GM10266 (cell line): ENCODE data around the gene AAK1.

Source experiments
- DNase-seq: peaks from one replicate; pipeline ENCODE4 v3.0.0; 2012; ENCODE audit errors: extremely low spot score
- TF ChIP-seq, protein P1 (sequence below): IDR thresholded peaks from 2 replicates; pipeline ENCODE4 v1.5.1; 2012; ENCODE audit warnings: mild to moderate bottlenecking, low read depth; ENCODE audit not compliant: control insufficient read depth, insufficient read depth; ENCODE audit errors: missing control alignments

AAK1 gene

DNA sequence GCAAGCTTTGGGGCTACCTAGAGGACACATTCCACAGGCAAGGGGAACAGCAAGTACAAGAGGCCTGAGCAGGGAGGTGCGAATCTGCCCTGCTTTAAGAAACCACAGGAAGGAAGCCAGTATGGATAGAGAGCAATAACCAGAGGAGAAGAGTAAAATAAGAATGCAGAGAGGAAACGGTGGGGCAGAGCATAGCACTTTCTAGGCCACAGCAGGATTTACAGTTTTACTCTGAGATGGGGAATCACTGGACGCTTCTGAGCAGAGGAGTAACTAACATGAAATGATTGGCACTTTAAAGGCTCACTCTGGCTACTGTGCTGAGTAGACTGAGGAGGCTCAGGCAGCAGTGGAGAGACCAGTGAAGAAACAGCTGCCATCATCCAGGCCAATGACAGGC, 23.8 kb downstream of the AAK1 start:
- TF ChIP-seq, protein P1, sequence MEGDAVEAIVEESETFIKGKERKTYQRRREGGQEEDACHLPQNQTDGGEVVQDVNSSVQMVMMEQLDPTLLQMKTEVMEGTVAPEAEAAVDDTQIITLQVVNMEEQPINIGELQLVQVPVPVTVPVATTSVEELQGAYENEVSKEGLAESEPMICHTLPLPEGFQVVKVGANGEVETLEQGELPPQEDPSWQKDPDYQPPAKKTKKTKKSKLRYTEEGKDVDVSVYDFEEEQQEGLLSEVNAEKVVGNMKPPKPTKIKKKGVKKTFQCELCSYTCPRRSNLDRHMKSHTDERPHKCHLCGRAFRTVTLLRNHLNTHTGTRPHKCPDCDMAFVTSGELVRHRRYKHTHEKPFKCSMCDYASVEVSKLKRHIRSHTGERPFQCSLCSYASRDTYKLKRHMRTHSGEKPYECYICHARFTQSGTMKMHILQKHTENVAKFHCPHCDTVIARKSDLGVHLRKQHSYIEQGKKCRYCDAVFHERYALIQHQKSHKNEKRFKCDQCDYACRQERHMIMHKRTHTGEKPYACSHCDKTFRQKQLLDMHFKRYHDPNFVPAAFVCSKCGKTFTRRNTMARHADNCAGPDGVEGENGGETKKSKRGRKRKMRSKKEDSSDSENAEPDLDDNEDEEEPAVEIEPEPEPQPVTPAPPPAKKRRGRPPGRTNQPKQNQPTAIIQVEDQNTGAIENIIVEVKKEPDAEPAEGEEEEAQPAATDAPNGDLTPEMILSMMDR: no peak
- peak; percentile 57 for DNase-seq

DNA sequence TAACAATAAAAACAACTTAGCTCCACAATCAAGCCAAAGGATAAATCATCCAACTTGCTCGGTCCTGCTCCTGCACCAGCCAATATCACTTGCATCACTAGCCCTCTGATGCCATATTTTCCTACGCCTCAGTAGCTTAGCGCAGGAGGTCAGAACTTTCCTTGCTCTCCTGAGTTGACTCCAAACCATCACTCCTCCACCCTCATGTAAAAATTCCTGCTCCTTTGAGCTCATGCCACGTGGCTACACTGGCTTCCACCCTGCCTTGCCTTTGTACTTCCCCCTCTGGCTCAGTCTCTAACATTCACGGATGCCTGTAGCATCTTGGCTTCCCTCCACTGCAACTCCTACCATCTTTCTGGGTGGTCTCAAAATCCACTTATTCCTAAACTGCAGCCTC, 25.2 kb downstream of the AAK1 start:
- TF ChIP-seq, protein P1: no peak
- no peak for DNase-seq

DNA sequence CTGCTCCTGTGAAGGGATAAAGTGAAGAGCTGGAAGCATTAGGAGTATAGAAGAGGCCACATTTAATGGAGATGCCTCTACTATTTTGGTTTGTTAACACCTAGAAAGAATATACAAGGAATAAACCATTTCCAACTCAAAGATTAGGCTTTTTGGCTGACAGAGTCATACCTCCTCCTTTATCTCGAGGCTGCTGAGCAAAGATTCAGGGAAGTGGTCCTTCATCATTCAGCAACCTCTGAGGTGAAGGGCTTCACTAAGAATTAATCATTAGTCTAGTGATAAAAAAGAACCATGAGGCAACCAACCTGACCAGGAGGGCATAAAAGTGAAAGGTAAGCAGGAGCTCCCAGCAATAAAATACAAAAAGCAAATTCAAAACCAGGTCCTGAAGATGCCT, 25.8 kb downstream of the AAK1 start:
- TF ChIP-seq, protein P1: no peak

DNA sequence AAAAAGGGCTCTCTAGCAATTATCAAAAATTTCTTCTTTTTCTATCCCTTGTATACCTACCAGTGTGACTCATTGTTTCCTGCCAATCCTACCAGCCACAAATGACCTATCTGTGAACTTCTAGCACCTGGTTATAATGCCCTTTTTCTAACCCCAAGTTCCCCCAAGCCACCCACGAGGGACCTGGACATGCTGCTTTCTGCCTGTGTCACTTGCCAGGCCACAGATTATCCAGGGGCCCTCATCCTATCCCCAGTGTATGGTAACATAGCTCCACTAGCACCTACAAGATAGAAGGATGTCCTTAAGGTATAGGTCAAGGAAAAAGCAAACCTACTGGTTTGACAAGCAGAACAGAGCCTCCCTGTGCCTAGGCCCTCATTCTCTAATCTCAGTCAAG, 26.8 kb downstream of the AAK1 start:
- TF ChIP-seq, protein P1: no peak
- DNase-seq: no peak

More for the DNA sequence above, 25.8 kb downstream of the AAK1 start:
- no peak for DNase-seq

DNA sequence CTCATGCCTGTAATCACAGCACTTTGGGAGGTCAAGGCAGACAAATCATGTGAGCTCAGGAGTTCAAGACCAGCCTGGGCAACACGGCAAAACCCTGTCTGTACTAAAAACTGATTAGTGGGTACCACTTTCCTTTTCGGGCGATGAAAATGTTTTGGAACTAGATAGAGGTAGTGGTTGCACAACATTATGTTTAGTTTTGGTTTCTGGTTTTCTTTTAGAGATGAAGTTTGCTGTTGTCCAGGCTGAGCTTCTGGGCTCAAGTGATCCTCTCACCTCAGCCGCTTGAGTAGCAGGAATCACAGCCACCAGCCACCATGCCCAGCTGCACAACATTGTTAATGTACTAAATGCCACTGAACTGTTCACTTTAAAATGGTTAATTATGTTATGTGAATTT, 27.6 kb downstream of the AAK1 start:
- TF ChIP-seq, protein P1: no peak
- DNase-seq: no peak

DNA sequence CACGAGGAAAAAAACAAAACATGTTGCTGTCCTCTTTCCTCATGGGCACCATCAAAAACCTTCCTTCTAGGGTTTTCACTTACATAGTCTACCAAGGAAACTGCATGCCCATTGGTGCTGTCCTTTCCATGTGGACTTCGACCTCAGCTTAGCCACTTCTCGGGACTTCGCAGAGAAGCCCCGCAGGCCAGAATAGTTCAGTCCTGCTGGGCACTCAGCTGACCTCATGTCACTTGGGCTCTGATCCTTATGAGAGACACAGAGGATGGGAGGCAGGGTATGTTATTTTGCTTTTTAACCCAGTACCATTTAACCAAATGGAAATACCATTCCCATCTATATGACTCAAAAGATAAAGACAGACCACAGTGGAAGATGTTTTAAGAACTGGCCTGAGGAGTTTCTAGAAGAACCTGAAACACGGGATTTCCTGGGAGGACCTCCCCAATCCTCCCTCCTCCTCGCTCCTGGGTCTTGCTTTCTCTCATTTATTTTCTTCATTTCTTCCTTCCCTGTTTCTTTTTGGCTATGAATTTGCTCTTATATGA, 28.4 kb downstream of the AAK1 start:
- DNase-seq: no peak

DNA sequence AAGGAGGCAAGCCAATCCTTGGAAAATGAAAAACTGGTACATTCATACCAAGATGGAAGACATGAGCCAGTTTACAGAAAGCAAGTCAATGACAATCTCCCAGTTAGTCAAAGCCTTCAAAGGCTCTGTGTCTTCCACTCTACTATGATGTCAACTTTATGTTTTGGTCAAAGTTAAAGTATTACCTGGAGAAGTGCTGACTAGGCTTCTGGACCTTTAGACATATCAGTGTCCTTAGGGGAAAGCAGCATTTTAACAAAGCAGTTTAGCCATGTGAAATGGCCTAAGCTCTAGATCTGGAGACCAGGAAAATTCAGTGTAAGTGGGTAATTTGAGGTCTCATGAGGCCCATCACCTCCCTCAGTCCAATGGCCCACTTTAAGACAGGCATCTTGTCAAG, 30.8 kb downstream of the AAK1 start:
- TF ChIP-seq, protein P1: no peak
- no peak for DNase-seq

More for the DNA sequence above, 28.4 kb downstream of the AAK1 start:
- TF ChIP-seq, protein P1: no peak
